ENCODE measurements around the gene MSI2.

The MSI2 gene

GRCh38 chr17:57468932-57469775 lies 212.8 kb downstream of the MSI2 start:
- no peak for DNase-seq

DNA sequence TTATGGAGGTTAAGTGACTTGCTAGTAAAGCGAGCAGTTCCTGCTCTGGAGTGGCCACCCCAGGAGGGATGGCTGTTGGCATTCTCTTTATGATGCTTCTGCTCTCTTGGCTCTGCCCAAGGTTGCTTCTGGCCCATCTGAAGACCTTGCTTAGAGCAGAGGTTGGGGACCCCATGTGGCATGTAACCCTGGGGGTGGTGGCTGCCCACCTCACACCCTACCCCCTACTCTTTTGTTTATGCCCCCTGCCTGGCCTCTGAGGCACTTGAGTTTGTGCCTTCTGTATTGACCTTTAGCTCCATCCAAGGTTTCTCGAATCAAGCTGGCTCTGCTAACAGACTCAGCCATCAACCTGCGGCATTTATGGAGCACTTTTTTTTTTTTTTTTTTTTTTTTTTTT lies 214.6 kb downstream of the MSI2 start:
- DNase-seq: no peak

DNA sequence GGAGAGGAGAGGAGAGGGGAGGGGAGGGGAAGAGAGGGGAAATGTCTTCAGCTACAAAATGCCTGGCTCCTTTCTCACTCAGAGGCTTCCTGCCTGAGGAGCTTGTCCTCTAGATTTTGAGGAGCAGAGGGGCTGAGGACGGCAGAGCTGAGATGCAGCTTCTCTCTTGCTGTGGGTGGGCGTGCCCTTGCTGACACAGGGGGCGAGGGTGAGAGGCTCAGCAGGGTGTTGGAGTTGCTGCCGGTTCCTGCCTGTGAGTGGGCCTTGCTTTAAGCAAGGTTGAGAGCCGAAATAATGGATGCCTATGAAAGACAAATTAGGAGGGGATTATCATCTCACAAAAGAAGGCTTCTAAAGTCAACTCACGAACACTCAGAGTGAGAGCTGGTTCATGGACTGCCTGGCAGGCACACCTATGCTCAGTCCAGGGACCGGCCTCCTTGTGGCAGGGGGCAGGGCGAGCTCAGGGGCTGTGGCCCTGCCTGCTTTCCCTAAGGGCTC lies 215.6 kb downstream of the MSI2 start:
- no peak for DNase-seq

DNA sequence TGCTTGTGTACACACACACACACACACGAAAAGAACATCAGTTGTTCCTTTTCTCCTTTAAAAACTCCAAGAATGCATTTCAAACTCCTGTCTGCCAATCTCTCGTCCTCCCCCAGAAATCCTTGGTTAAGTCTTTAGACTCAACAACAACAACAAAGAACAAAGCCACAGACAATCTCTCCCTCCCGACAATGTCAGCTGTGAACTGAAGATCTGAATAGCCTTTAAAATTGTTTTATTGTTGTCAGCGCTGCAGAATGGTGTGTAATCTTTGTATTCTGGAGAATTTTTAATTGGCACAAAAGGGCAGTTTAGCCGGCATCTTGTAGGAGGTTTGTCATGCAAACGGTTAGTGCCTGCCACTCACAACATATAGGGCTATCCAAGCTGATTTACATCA lies 219.5 kb downstream of the MSI2 start:
- no peak for DNase-seq

DNA sequence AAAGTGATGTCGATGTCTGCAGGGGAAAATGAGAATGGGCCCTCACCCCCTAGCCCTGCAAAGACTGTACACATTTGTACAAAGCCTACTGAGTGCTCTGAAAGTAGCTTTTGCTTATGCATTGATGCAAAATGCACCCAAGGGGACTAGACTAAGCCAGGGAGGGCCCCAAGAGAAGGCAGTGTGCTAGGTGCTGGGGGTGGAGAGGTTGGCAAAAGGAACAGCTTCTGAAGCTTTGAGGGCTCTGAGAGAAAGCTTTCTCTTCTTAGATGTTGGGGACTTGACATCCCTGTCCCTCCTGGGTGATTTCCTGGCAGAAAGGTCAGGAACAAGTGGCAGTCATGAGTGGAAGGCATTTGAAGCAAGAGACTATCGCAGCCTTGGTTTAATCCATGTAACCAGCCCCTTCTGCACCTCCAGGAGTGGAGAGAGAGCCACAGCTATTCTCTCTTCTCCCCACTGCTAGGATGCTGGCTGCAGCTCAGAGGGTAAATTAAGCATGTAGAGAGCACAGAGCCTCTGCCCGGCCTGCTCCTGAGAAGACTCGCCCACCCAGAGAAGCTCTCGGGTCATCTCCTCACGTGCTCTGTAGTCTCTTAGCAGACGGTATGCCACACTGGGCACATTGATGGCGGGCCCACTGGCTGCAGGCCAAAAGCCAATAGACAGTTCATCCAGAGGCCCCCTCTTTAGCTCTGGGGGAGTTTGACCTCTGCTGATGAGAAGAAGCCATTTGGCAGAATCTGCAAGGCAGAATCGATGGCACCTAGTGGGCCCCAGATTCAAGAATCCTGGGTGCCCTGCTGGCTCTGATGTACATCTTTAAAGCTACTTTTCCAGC lies 221.4 kb downstream of the MSI2 start:
- no peak for DNase-seq

DNA sequence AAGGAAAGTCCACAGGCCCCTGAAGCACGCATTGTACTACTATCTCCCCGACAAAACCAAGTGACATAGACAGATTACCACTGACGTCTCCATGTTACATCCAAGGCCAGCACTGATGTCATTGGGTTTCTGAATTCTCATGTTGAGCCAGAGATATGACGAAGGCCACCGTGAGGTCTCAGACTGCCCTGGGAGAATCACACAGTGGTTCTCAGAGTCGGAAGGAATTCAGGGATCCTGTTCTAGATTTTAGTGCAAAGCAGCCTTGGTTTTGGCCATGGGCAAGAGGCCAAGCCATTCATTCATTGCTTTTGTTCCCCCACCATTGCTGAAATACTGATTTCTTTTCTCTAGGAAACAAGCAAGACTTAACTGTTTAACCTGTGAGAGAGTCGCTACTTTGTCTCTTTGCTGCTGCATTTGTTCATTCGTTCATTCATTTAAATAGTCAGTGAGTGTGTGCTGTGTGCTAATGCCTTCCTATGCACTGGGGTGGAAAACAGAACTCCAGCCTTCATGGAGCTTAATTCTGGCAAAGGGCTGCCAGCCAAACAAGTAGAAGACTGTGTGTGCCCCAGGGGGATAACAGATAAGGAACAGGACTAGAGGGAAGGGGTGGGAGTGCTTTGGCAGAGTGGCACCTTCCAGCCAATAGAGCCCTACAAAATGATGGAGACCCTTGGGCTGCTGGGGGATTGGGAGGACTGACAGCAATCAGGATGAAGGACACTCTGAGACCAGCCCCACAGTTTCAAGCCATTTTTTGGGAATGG lies 222.3 kb downstream of the MSI2 start:
- DNase-seq: no peak

GRCh38 chr17:57480438-57481196 lies 224.3 kb downstream of the MSI2 start:
- no peak for DNase-seq

- no peak for DNase-seq
Measured at GRCh38 chr17:57481910-57482391, 225.6 kb downstream of the MSI2 start.

DNA sequence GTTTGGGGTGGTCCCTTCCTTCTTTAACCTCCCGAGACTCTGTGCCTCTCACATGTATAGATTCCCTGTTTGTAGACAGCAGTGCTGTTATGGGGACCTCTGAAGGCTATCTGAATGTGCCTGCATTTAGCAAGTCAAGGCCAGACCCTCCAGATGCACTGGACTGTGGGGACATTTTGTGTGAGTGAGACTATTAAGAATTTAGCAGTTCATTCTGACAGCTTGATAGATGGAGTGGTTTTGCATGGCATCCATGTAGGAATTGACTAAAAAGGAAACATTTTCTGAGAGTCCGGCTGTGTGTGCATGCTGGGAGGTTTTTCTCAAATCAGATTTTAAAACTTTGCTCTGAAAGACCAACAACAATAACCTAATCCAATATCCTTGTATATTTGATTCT lies 226.3 kb downstream of the MSI2 start:
- no peak for DNase-seq

DNA sequence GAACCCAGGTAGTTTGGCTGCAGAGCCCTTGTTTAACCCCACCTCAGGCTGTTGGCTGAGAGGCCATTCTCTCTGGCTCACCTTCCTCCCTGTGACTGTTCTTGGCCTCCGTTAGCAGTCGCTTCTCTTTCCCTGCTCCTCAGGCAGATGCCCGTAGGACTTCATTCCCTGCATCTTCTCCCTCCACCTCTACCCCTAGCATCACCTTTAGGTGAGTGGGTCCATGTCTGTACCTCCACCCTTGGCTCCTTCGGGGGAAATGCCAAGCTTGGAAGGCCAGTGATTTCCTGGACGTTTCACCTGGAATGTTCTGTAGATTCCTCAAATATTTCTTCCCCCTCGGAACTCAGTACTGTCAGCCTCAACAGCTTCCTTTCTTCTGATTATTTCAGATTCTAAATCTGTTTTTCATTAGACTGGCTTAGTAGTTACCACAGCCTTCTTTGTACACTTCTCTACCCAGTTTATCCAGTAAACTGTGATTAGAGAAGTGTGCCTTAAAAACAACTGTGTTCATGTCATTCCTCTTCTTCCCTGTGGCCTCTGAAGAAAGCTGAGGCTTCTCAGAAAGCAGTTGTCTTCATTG lies 227.9 kb downstream of the MSI2 start:
- DNase-seq: no peak

GRCh38 chr17:57484826-57485565 lies 228.7 kb downstream of the MSI2 start:
- DNase-seq: no peak

DNA sequence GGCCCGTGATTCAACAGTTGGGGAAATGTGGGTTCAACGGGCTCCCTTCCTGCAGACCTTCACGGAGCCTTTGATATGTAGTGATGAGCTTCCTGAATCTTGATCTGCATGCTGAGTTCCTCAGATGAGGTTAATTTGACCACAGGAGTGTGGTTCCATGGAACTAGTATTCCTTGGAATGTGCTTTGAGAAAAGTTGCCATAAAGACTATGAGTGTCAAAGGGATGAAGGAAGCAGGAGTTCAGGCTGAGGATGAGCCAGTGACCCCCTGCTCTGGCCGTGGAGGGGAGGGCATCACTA lies 229.2 kb downstream of the MSI2 start:
- no peak for DNase-seq

DNA sequence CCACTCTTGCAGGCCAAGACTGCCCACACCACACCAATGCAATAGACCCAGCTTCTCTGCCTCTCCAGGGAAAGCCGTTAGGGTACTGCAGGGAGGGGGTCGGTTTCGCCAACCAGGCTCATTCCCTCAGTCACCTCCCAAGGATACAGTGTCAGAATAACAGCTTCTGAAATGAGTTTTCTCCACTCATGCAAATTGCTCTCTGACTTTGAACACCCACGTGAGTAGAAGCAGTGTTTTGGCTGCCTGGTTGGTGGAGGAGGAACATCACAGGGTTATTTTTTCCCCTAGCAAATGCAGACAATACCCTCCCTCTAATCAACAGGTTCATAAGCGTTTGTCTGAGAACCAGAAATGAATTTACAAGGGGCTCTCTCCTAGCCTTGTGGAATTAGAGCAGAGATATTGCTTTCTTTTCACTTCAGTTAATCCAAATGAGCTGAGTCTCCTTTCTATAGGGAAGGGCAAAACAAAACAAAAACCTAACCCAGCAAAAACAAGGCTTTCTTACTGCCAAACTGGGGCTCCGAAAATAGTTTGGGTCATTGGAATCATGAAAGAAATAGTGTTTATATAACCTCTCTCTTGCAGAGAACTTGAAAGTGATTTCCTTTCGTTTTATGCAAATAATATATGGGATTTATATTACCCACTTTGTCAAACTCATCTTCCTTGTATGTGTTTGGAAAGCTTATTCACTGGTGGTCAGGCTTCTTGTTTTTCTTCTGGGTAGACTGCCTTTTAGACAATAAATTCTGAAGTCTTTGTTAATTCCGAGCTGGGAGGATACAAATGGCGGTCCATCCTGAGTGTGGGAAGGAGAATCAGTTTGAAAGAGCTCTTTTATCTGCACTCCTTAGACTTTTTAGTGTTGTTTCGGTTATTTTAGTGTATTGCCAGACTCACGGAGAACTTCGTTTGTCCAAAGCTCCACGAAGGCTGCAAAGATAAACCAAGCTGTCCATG lies 229.9 kb downstream of the MSI2 start:
- DNase-seq: no peak

GRCh38 chr17:57486882-57487301 lies 230.6 kb downstream of the MSI2 start:
- DNase-seq: no peak

GRCh38 chr17:57487573-57487972 lies 231.2 kb downstream of the MSI2 start:
- DNase-seq: no peak

- no peak for DNase-seq
Measured at GRCh38 chr17:57488856-57489255, 232.5 kb downstream of the MSI2 start.

- DNase-seq: no peak
Measured at GRCh38 chr17:57489321-57489720, 233.0 kb downstream of the MSI2 start.

DNA sequence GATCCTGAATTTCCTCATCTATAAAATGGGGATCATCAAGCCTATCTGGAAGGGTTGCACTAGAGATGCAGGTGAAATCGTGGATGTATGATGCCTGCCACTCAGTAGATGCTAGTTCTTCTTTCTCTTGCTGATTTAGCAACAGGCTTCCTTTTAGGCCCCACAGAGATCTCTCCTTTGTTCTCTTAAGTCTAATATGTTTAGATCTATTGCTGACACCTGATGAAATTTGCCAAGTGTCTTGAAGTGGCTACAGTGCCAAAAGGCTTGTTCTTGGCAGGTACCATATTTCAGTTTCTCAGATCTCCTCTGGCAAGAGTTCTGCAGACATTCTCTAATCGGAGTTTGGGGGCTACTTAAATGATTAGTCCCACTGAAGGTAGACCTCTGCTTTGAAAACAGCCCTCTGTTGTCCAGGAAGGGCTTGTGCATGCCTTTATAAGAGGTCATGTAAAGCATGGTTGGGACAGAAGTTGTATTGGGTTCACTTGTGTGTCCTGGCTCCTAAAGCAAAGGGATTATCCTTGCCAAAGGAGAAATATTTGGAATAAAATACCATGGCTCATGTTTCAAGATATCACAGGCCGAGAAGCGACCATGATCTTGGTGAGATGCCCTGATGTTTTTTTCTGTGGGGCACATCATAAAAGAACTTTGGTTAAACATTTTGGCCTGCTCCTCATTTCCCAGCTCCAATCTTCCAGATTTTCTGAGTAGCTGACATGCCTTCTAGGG lies 234.0 kb downstream of the MSI2 start:
- no peak for DNase-seq

DNA sequence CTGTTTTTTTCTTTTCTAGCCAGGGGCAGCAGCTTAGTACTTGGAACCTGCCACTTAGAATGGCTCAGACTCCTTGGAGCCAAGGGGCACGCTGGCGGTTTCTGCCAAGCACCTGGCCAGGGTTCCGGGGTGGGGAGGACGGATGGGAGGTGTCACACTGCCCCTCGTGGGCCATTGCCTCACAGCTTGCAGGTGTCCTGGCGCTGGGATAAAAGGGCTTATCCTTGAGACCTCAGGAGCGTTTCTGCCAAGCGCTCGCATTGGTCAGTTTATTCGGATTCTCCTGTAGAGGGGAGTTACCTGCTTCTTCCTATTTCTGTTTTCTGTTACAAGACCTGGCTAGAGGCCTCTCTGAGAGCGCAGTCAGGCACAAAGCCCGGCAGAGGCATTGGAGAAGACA lies 234.6 kb downstream of the MSI2 start:
- no peak for DNase-seq

Measured in activated CD8-positive, alpha-beta memory T cell treated with anti-CD3 and anti-CD28 coated beads for 24 hours (primary cell).